GM23338 (cell line): ENCODE results near the gene DESI1.

ENCODE experiments used
- CTCF ChIP-seq, 2 experiments: fragments of 200-600 bp in 1 of 2; sonication (generic) in 1 of 2; conservative IDR thresholded peaks; 2 replicates each; pipeline versions ENCODE4 v1.5.1 to v1.6.1; 2016 to 2017; ENCODE audit warnings: antibody characterized with exemption in 2 of 2, low read depth in 2 of 2, mild to moderate bottlenecking in 2 of 2, moderate library complexity in 1 of 2
- EZH2 ChIP-seq: fragments of 200-600 bp; sonication (generic); IDR thresholded peaks from one replicate; pipeline ENCODE4 v1.8.0; 2017; ENCODE audit warnings: antibody characterized with exemption, mild to moderate bottlenecking, low read depth; ENCODE audit not compliant: unreplicated experiment
- EZH2phosphoT487 ChIP-seq: fragments of 200-600 bp; sonication (generic); IDR thresholded peaks from one replicate; pipeline ENCODE4 v1.8.1; 2018; ENCODE audit warnings: antibody characterized with exemption; ENCODE audit not compliant: unreplicated experiment

DNA sequence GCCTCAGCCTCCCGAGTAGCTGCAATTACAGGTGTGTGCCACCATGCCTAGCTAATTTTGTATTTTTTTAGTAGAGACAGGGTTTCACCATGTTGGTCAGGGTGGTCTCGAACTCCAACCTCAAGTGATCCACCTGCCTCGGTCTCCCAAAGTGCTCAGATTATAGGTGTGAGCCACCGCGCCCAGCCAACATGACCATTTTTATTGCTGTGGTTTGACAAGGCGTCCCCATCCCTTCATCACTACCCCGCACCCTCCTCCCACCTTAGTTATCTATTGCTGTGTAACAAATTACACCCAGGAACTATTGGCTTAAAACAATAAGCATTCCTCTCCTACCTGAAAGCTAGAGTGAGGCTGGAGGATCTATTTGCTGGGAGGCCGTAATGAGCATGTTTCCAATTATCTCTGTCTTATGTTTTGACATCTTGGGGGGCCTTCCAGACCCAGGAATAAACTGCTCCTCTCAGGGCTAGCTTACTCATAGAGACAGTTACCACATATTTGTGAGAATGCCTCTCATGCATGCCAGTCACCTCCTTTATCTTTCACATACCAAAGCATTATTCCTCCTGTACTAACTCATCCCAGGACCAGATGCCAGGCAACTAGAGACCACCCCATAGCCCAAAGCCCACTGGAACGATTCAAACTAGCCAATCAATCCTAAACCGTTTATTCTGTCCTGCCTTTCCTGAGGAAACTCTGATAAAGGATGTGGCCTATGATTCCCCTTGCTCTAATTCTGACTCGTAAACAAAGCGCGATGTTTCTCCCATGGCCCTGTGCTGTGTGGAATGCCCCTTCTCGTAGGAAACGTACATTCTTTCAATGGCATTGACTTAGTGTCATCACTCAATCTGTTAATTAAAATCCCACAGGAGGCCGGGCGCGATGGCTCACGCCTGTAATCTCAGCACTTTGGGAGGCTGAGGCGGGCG is 48.4 kb upstream of the DESI1 start:
- TF ChIP-seq EZH2: no peak
- no peak for TF ChIP-seq EZH2phosphoT487
- no peak for TF ChIP-seq CTCF (conservative IDR thresholded peaks at IDR 0.05; ENCODE audit: low read depth in 2 of 2)
